ENCODE results near the gene MGP.

The MGP gene

DNA sequence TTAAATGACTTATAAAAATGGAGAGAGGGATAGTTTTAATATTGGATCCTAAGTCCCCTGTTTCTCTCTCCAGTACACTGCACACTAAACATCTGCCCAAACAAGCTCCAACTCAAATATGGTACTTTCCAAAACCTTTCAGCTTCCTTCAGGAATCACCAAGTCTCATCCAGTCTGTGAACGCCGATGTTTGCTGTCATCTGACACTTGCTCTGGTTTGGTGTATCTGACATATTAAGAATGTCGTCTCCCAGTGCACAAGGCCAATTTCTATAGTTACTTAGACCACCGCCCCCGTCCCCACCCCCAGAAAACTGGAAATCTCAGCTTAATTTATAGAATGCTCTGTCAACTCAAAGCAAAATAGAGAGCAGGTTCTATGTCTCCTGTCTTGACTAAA lies 5.0 kb upstream of the MGP start:
- H3K4me3 Mint-ChIP-seq = no peak overlapping the region
- no peak for DNase-seq
- no peaks in the 10 kb centered on the region for H3K9me3 Mint-ChIP-seq
- peaks cover under 1% of the 10 kb centered on the region for H3K27me3 Mint-ChIP-seq
- no peak overlapping the region for H3K27ac Mint-ChIP-seq
- H3K4me1 Mint-ChIP-seq (ENCODE audit: low read depth) = peaks cover 7% of the 10 kb centered on the region
- H3K36me3 Mint-ChIP-seq (ENCODE audit: low read depth) = no peaks in the 10 kb centered on the region

DNA sequence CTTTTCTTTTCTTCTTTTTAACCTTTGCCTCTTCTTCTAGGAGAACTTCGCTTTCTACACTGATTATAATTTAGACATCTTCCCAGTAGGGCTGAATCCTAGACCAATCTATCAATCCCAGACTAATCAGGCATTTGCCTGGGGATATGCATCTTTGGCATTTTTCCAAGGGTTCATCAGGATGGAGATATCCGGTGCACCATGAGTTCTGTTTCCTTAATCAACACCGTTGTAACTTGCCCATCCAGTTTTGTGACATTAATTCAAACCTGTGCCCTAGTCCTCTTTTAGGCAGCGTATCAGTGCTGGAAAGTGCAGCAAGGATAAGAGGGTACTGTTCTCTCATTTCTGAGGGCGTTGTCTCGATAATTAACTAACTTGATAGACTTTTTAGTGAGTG lies 617 bp upstream of the MGP start:
- Mint-ChIP-seq H3K9me3 (no peaks in the 10 kb centered on the region), H3K4me1 (ENCODE audit: low read depth) (peaks cover 25% of the 10 kb centered on the region), H3K27me3 (peaks cover 5% of the 10 kb centered on the region), H3K27ac (no peak overlapping the region), H3K36me3 (ENCODE audit: low read depth) (no peaks in the 10 kb centered on the region), H3K4me3 (no peak overlapping the region)
- no peak for DNase-seq

DNA sequence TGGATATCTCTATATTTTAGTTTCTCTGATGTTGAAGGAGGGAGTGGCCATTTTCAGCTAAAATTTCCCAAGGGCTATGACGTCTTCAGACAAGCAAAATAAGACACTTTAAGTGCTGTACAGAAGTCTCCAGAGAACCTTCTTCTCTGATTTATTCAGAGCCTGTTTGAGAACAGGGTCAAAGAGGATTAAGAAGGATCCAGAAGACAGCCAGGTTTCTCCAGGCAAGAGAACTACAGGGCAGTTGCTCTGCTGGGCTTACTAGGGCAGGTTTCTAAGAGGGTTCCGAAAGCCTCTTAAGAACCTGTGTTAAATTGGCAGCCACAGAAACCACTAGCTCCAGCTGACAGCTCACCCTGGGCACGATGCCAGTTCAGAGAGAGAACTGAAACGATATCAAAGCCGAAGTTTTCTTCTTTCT lies 1.2 kb downstream of the MGP start:
- peak; percentile 74 for DNase-seq
- H3K36me3 Mint-ChIP-seq (ENCODE audit: low read depth) = no peaks in the 10 kb centered on the region
- H3K27me3 Mint-ChIP-seq = peaks cover 5% of the 10 kb centered on the region
- peak overlapping the region; percentile 51 for H3K4me3 Mint-ChIP-seq
- H3K4me1 Mint-ChIP-seq (ENCODE audit: low read depth) = peaks cover 35% of the 10 kb centered on the region
- peak overlapping the region; percentile 60 for H3K27ac Mint-ChIP-seq
- no peaks in the 10 kb centered on the region for H3K9me3 Mint-ChIP-seq

DNA sequence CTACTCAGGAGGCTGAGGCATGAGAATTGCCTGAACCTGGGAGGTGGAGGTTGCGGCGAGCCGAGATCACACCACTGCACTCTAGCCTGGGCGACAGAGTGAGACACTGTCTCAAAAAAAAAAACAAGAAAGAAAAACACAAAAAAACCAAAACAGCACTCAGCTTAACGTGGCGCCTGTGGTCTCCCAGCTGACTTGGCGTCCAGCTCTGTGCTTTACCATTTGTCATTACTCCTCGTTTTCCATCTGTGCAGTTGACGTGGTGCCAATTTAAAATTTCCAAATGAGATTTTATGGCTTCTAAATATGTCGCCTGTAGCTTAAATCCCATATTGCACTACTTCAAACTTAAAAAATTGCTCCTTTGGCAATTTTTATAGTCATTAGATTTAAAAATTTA lies 2.0 kb downstream of the MGP start:
- no peak for DNase-seq
- Mint-ChIP-seq H3K9me3 (no peaks in the 10 kb centered on the region), H3K27ac (no peak overlapping the region), H3K36me3 (ENCODE audit: low read depth) (no peaks in the 10 kb centered on the region), H3K4me1 (ENCODE audit: low read depth) (peaks cover 35% of the 10 kb centered on the region), H3K4me3 (no peak overlapping the region), H3K27me3 (peaks cover 5% of the 10 kb centered on the region)

DNA sequence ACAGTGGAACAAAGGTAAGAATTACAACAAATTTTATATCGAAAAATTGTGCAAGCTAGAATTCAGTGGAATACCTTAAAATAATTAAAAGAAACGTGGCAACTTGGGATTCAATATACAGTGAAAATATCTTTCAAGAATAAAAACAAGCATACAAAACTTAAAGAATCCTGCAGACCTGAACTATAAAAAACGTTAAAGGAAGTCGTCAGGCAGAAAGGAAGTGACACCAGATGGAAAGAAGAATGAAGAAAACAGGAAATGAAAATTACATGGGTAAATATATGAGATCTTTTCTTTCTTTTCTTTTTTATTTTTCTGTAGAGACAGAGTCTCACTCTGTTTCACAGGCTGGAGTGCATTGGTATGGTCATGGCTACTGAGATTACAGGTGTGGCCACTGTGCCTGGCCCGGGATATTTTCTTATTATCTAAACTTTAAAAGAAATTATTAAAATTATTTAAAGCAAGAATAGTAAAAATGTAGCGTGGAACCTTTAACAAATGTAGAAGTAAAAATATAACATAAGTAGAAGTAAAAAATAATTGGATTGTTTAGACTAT lies 4.7 kb downstream of the MGP start:
- Mint-ChIP-seq H3K4me3 (no peak overlapping the region), H3K4me1 (ENCODE audit: low read depth) (peaks cover 30% of the 10 kb centered on the region), H3K27me3 (peaks cover 5% of the 10 kb centered on the region), H3K27ac (peak overlapping the region; percentile 84), H3K36me3 (ENCODE audit: low read depth) (no peaks in the 10 kb centered on the region), H3K9me3 (no peaks in the 10 kb centered on the region)
- no peak for DNase-seq

DNA sequence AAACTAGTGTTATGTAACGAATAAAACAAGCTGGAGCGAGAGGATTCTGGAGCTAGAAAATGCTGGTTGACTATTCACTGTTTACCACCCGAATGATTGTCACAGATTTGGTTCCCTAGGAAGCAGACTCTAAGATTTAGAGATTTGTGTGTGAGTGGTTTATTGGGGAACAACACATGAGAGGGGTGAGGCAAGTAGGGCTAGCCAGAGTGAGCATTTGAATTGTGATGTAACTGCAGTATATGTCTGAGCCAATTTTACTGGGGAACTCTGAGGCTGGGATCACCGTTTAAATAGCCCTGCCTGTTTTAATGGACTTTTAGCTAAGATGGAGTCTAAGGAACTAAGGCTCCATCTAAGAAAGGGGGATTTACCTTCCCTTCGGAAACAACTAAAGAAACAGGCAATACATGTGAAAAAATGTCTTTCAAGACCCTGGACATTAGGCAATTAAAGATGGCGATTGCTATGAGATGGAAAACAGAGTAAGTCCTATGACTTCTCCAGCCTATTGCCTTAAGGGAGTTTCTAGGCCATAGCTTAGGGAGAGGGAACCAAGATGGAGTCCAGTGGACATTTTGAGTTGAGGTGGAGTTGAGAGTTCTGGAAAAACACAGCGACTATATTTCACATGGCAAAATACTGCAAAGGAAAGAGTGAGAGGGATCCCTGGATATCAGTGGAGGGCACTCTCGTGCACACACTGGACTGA lies 6.3 kb downstream of the MGP start:
- no peaks in the 10 kb centered on the region for H3K36me3 Mint-ChIP-seq (ENCODE audit: low read depth)
- H3K27ac Mint-ChIP-seq = no peak overlapping the region
- no peaks in the 10 kb centered on the region for H3K9me3 Mint-ChIP-seq
- no peak overlapping the region for H3K4me3 Mint-ChIP-seq
- H3K27me3 Mint-ChIP-seq = no peaks in the 10 kb centered on the region
- DNase-seq = no peak
- peaks cover 17% of the 10 kb centered on the region for H3K4me1 Mint-ChIP-seq (ENCODE audit: low read depth)

DNA sequence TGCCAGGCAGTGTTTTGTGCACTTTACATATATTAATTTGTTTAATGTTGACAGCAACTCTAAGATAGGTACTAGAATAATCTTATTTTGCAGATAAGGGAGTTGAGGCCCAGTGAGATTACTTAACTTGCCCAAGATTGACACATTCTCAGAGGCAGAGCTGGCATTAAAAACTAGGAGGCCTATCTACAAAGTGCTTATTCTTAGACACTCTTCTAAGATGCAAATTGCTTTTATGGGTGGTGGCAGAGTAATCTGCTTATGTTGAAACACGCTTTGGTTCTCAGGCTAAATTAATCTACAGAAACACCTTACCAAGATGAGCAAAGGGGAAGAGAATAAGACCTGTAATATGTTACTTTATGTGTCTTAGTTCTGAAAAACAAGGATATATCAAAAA lies 7.2 kb downstream of the MGP start:
- Mint-ChIP-seq H3K4me3 (no peak overlapping the region), H3K27me3 (no peaks in the 10 kb centered on the region), H3K9me3 (no peaks in the 10 kb centered on the region), H3K36me3 (ENCODE audit: low read depth) (no peaks in the 10 kb centered on the region), H3K27ac (no peak overlapping the region), H3K4me1 (ENCODE audit: low read depth) (peaks cover 15% of the 10 kb centered on the region)
- DNase-seq = no peak

DNA sequence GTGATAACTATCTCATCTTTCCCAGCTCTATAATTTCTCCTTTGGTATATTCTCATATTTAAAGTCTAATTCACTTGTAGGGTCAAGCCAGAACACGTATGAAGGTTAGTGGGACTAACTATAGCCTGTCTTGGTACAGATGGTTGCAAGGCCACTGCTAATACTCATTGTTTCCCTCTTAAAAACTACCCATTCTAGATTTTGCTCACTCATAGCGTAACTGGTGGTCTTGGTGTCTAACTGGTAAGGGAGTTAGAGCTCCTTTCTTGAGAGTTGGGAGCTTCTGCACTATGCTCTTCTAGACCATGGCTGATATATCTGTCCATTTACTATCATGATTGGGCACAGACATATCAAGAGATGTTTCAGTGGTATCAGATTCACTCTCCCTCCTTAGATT lies 8.8 kb downstream of the MGP start:
- peaks cover 13% of the 10 kb centered on the region for H3K4me1 Mint-ChIP-seq (ENCODE audit: low read depth)

DNA sequence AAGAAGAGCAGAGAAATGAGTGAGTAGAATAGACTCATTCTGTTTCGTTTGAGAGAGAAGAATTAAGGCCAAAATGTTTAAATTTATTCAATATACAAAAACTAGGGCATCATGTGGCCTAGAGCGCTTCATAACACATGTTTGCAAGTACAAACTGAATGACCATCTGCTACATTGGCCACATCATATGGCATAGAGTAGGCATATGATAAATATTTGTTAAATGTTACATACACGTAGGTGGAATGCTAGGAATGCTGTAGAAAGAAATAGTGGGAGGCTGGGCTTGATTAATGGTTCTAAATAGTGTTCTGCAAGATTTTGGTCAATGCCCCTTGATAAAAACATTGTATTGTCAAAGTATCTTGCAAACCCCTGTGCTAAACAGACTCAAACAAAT lies 10.8 kb downstream of the MGP start:
- no peaks in the 10 kb centered on the region for H3K27me3 Mint-ChIP-seq
- H3K36me3 Mint-ChIP-seq (ENCODE audit: low read depth) = no peaks in the 10 kb centered on the region
- no peak overlapping the region for H3K27ac Mint-ChIP-seq
- no peaks in the 10 kb centered on the region for H3K9me3 Mint-ChIP-seq
- DNase-seq = no peak
- H3K4me1 Mint-ChIP-seq (ENCODE audit: low read depth) = peaks cover 1% of the 10 kb centered on the region
- no peak overlapping the region for H3K4me3 Mint-ChIP-seq

More for the DNA sequence above, 8.8 kb downstream of the MGP start:
- Mint-ChIP-seq H3K36me3 (ENCODE audit: low read depth) (no peaks in the 10 kb centered on the region), H3K27ac (no peak overlapping the region), H3K4me3 (no peak overlapping the region), H3K27me3 (no peaks in the 10 kb centered on the region), H3K9me3 (no peaks in the 10 kb centered on the region)
- DNase-seq = no peak

DNA sequence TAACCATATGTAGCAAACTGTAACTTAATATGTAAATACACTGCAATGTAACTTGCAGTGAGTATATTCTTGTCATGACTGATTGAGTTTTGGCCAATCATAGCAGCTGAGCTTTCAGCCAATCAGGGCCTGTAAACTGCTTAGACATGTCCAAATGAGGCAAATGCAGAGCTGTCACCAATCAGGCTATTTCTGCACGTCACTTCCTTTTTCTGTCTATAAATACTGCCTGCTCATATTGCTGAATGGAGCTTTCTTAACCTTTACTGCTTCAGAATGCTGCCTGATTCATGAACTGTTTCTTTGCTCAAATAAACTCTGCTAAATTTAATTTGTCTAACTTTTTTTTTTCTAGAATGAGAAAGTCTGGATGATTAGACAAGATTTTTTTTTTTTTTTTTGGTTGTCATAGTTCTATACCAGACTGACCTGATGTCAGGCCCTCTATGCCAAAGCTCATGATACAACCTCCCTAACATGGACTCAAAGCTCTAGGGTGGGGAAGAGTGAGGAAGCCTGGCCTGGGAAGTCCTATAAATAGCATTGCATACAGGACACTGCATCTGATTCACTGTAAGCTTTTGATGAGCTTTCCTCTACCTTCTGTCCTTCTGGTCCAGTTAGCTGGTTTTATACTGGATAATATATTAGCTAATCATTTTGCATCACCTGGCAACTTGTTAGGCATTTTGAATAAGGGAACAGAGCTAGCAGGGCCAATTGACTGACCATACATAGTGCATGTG lies 12.0 kb downstream of the MGP start:
- DNase-seq = no peak
- Mint-ChIP-seq H3K4me1 (ENCODE audit: low read depth) (peaks cover 3% of the 10 kb centered on the region), H3K27ac (no peak overlapping the region), H3K9me3 (no peaks in the 10 kb centered on the region), H3K36me3 (ENCODE audit: low read depth) (no peaks in the 10 kb centered on the region), H3K4me3 (no peak overlapping the region), H3K27me3 (no peaks in the 10 kb centered on the region)

DNA sequence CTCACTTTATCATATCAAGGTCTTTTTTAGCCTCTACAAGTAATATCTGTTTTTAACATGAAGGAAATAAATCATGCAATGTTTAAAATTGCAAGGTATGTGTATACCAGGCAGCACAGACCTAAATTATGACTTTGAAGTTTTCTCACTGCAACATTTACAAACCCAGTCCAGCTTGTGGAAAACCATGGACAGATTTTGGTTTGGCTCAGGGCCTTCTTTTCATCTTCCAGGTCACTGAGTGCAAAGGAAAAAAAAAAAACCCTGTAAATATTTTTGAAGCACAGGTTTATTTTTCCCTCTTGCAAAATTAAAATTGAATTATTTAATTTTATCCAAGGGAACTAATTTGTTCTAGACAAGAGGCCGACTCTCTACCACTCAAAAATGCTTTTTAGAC lies 13.8 kb downstream of the MGP start:
- no peaks in the 10 kb centered on the region for H3K9me3 Mint-ChIP-seq
- no peak overlapping the region for H3K4me3 Mint-ChIP-seq
- no peaks in the 10 kb centered on the region for H3K27me3 Mint-ChIP-seq
- H3K36me3 Mint-ChIP-seq (ENCODE audit: low read depth) = no peaks in the 10 kb centered on the region
- DNase-seq = no peak
- no peak overlapping the region for H3K27ac Mint-ChIP-seq
- peaks cover 3% of the 10 kb centered on the region for H3K4me1 Mint-ChIP-seq (ENCODE audit: low read depth)

DNA sequence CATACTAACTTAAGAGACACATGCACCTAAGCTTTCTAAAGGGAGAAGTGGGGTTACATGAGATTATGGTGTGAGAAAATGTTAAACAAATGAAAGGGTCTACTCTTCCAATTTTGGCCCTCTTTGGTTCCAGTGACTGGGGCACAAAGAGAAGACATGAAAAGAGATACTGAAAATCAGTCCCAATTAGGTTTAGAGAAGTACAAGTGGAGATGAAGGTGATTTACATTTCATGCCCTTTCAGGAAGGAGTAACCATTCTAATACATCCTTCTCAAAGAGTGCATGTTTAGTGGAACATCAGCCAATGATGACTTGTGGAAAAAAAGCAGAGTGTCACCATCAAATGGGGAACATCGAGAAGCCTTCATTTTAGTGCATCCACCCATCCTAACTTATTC lies 14.4 kb downstream of the MGP start:
- Mint-ChIP-seq H3K9me3 (no peaks in the 10 kb centered on the region), H3K4me1 (ENCODE audit: low read depth) (peaks cover 3% of the 10 kb centered on the region), H3K27ac (no peak overlapping the region), H3K4me3 (no peak overlapping the region), H3K27me3 (no peaks in the 10 kb centered on the region), H3K36me3 (ENCODE audit: low read depth) (no peaks in the 10 kb centered on the region)
- DNase-seq = no peak

DNA sequence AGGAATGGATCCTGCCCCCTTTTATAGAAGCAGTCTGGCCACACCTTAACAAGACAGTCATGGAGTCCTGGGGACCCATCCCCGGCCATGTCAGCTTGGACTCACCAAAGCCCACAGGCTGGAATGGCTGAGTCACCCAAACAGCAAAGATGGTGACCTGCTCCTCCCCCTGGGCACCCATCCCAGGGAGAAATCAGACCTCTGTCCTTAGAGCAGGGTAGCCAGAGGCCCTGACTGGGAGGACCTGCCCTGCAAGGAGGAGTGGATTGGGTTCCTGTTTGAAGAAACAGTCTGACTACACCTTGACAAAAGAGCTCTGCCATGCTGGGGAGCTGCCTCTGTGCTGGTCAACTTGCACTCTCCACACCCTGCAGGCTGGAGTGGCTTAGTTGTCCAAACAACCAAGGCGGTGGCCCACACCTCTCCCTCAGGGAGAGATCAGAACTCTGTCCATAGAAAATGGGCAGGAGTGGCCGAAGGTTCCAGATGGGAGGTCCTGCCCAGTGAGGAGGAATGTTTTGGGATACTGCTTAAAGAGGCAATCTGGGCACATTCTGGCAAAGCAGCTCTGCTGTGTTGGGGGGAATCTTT lies 16.6 kb downstream of the MGP start:
- Mint-ChIP-seq H3K27me3 (no peaks in the 10 kb centered on the region), H3K4me1 (ENCODE audit: low read depth) (peaks cover 3% of the 10 kb centered on the region), H3K4me3 (no peak overlapping the region), H3K36me3 (ENCODE audit: low read depth) (no peaks in the 10 kb centered on the region), H3K9me3 (no peaks in the 10 kb centered on the region), H3K27ac (no peak overlapping the region)
- DNase-seq = no peak

DNA sequence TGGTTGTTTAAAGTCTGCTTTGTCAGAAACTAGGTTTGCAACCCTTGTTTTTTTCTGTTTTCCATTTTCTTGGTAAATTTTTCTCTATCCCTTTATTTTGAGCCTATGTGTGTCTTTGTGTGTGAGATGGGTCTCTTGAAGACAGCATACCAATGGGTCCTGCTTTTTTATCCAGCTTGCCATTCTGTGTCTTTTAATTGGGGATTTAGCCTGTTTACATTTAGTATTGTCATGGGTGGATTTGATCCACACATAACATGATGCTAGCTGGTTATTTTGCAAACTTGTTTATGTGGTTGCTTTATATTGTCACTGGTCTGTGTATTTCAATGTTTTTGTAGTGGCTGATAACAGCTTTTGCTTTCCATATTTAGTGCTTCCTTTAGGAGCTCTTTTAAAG lies 25.2 kb downstream of the MGP start:
- Mint-ChIP-seq H3K9me3 (peaks cover 18% of the 10 kb centered on the region), H3K27me3 (no peaks in the 10 kb centered on the region), H3K4me1 (ENCODE audit: low read depth) (no peaks in the 10 kb centered on the region), H3K4me3 (no peak overlapping the region), H3K27ac (no peak overlapping the region), H3K36me3 (ENCODE audit: low read depth) (peaks cover 9% of the 10 kb centered on the region)
- no peak for DNase-seq

DNA sequence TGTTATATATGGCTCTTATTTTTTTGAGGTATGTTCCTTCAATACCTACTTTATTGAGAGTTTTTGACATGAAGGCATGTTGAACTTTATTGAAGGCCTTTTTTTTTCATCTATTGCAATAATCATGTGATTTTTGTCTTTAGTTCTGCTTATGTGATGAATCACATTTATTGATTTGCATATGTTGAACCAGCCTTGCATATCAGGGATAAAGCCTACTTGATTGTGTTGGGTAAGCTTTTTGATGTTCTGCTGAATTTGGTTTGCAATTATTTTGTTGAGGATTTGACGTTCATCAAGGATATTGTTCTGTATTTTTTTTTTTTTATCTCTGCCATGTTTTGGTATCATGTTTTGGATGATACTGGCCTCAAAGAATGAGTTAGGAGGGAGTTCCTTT lies 27.1 kb downstream of the MGP start:
- Mint-ChIP-seq H3K27ac (no peak overlapping the region), H3K4me3 (no peak overlapping the region), H3K4me1 (ENCODE audit: low read depth) (no peaks in the 10 kb centered on the region), H3K36me3 (ENCODE audit: low read depth) (peaks cover 9% of the 10 kb centered on the region), H3K9me3 (peaks cover 18% of the 10 kb centered on the region), H3K27me3 (no peaks in the 10 kb centered on the region)
- DNase-seq = no peak

All from activated T-cell treated with anti-CD3 and anti-CD28 coated beads, Interleukin-2, amount 50 U/mL, for 24 hours (primary cell).